A549 (cell line): ENCODE data around the gene FCAMR. TPM values are rescaled to one million over a fixed set of nuclear protein-coding genes. Genes with fewer than 3 reads are reported as not detected.

Source experiments
- ATAC-seq, 2 experiments: fragments of 200-7000 bp in 1 of 2; fragments of >200 bp in 1 of 2; cut with Nextera tagmentation in 1 of 2; cut with Tn5 transposase in 1 of 2; 3 replicates each; pipeline versions ENCODE4 v1.8.0 to v1.9.1; 2018 to 2020; ENCODE audit warnings: mild to moderate bottlenecking in 1 of 2, moderate library complexity in 1 of 2
- CTCF ChIA-PET: fragments of 300-600 bp; sonication (Branson Sonifier 250); formaldehyde crosslinking; extraction: SDS; loops from one replicate; lab custom pipeline; 2021; ENCODE audit warnings: antibody characterized with exemption, inconsistent platforms; lab: Yijun Ruan, JAX
- POLR2A ChIA-PET: fragments of 350-600 bp; formaldehyde crosslinking; extraction: SDS; loops from one replicate; lab custom pipeline; 2021; ENCODE audit warnings: antibody characterized with exemption, inconsistent platforms; lab: Yijun Ruan, JAX
- DNase-seq, 2 experiments: peaks; one replicate each; pipeline versions ENCODE4 v3.0.0 to v3.0.0-alpha.2; 2011 to 2016; ENCODE audit warnings: low read depth in 1 of 2, low spot score in 1 of 2
- FAIRE-seq: peaks from 2 replicates; lab custom pipeline; 2011; peaks lifted over from hg19 to GRCh38; lab: Jason Lieb, UNC
- H3K27ac ChIP-seq, 2 experiments: fragments of >200 bp; sonication (Bioruptor Twin); formaldehyde crosslinking; 3 replicates each; pipeline ENCODE4 v1.5.1; 2016 to 2017
- H3K4me1 ChIP-seq: fragments of >200 bp; sonication (Bioruptor Twin); formaldehyde crosslinking; 3 replicates; pipeline ENCODE4 v1.6.1; 2016
- H3K4me2 ChIP-seq: fragments of >200 bp; sonication (Bioruptor Twin); formaldehyde crosslinking; 3 replicates; pipeline ENCODE4 v1.6.1; 2016
- H3K4me3 ChIP-seq: fragments of >200 bp; sonication (Bioruptor Twin); formaldehyde crosslinking; 3 replicates; pipeline ENCODE4 v1.5.1; 2016
- H3K9me3 ChIP-seq: fragments of >200 bp; sonication (Bioruptor Twin); formaldehyde crosslinking; 3 replicates; pipeline ENCODE4 v1.6.1; 2016
- BCL3 ChIP-seq: fragments of >200 bp; sonication (Bioruptor Twin); formaldehyde crosslinking; IDR thresholded peaks from 3 replicates; pipeline ENCODE4 v1.6.1; 2016
- CHD4 ChIP-seq: fragments of 200-600 bp; sonication (generic); IDR thresholded peaks from 2 replicates; pipeline ENCODE4 v1.6.1; 2016; ENCODE audit warnings: antibody characterized with exemption, mild to moderate bottlenecking, borderline replicate concordance
- CTCF ChIP-seq: fragments of >200 bp; sonication (Bioruptor Twin); formaldehyde crosslinking; IDR thresholded peaks from 3 replicates; pipeline ENCODE4 v1.5.1; 2016
- EHF ChIP-seq: fragments of 250-450 bp; sonication (Bioruptor Pico); IDR thresholded peaks from 2 replicates; pipeline ENCODE4 v1.5.0; 2020; ENCODE audit warnings: mild to moderate bottlenecking
- ELK1 ChIP-seq: fragments of 150-350 bp; IDR thresholded peaks from 2 replicates; pipeline ENCODE4 v1.6.1; 2014; ENCODE audit warnings: low read depth, mild to moderate bottlenecking, low read length
- ESRRA ChIP-seq: fragments of 150-350 bp; IDR thresholded peaks from 2 replicates; pipeline ENCODE4 v1.6.1; 2014; ENCODE audit warnings: mild to moderate bottlenecking, low read length, borderline replicate concordance
- FOSL2 ChIP-seq, 2 experiments: fragments of 450-650 bp in 1 of 2; fragments of >200 bp in 1 of 2; sonication (Bioruptor Twin) in 1 of 2; formaldehyde crosslinking; IDR thresholded peaks; 2 replicates each; pipeline versions ENCODE4 v1.5.0 to v1.6.1; 2016 to 2020; ENCODE audit warnings: mild to moderate bottlenecking in 1 of 2, moderate library complexity in 1 of 2
- GATA3 ChIP-seq: IDR thresholded peaks from 2 replicates; pipeline ENCODE4 v1.6.1; 2012; ENCODE audit warnings: borderline replicate concordance
- JUN ChIP-seq, 2 experiments: fragments of >200 bp; sonication (Bioruptor Twin); formaldehyde crosslinking; IDR thresholded peaks; 2 replicates in 1 of 2; 3 replicates in 1 of 2; pipeline ENCODE4 v1.6.1; 2016 to 2017
- KDM1A ChIP-seq: fragments of 200-600 bp; sonication (generic); IDR thresholded peaks from 2 replicates; pipeline ENCODE4 v1.6.1; 2016; ENCODE audit warnings: low read depth, mild to moderate bottlenecking
- MAFK ChIP-seq: fragments of 450-650 bp; IDR thresholded peaks from 2 replicates; pipeline ENCODE4 v1.6.1; 2014; ENCODE audit not compliant: partially characterized antibody
- MAX ChIP-seq: IDR thresholded peaks from 2 replicates; pipeline ENCODE4 v1.6.1; 2012
- MAZ ChIP-seq: fragments of 150-350 bp; IDR thresholded peaks from 2 replicates; pipeline ENCODE4 v1.6.1; 2014; ENCODE audit warnings: antibody characterized with exemption, low read depth, low read length, borderline replicate concordance
- MYC ChIP-seq: IDR thresholded peaks from 2 replicates; pipeline ENCODE4 v1.6.1; 2012; ENCODE audit warnings: mild to moderate bottlenecking, inconsistent platforms, low read length, improper control_type of control experiment, borderline replicate concordance
- NPAS2 ChIP-seq: fragments of 250-450 bp; sonication (Bioruptor Pico); IDR thresholded peaks from 2 replicates; pipeline ENCODE4 v1.8.0; 2022; ENCODE audit warnings: mild to moderate bottlenecking, moderate library complexity, borderline replicate concordance
- POLR2A ChIP-seq: IDR thresholded peaks from 2 replicates; pipeline ENCODE4 v1.6.1; 2012; ENCODE audit warnings: mild to moderate bottlenecking, low read length
- POLR2AphosphoS2 ChIP-seq: conservative IDR thresholded peaks from 2 replicates; pipeline ENCODE4 v1.6.1; 2012; ENCODE audit warnings: low read length, improper control_type of control experiment, inconsistent platforms
- RAD21 ChIP-seq, 2 experiments: fragments of >200 bp in 1 of 2; sonication (Bioruptor Twin) in 1 of 2; formaldehyde crosslinking in 1 of 2; IDR thresholded peaks in 1 of 2; conservative IDR thresholded peaks in 1 of 2; 2 replicates in 1 of 2; 3 replicates in 1 of 2; pipeline ENCODE4 v1.6.1; 2012 to 2018; ENCODE audit warnings: inconsistent platforms in 1 of 2
- RCOR1 ChIP-seq: fragments of 150-350 bp; IDR thresholded peaks from 2 replicates; pipeline ENCODE4 v1.6.1; 2014; ENCODE audit warnings: antibody characterized with exemption, low read length, low read depth
- USF2 ChIP-seq: fragments of 450-650 bp; IDR thresholded peaks from 2 replicates; pipeline ENCODE4 v1.6.1; 2014; ENCODE audit warnings: antibody characterized with exemption
- ZSCAN20 ChIP-seq: fragments of 250-450 bp; sonication (Bioruptor Pico); IDR thresholded peaks from 2 replicates; pipeline ENCODE4 v1.8.0; 2022; ENCODE audit warnings: mild to moderate bottlenecking, moderate library complexity
- WGBS: methylation state at CpG from one replicate; pipeline ENCODE4 v1.1.6; 2017; ENCODE audit errors: missing lambda C conversion rate; 5-methylcytosine and 5-hydroxymethylcytosine counted together
- polyA minus RNA-seq: library from RNA; depleted of rRNA, polyadenylated mRNA; stranded (reverse); fragments of >200 nt; gene quantifications from 2 replicates; pipeline ENCODE4 v1.2.3, GENCODE V29; 2011; rRNA and poly(A)+ RNA removed
- polyA plus RNA-seq, 4 experiments: library from polyadenylated mRNA; depleted of rRNA in 3 of 4; stranded (reverse); fragments of >200 nt; fragmentation: RNase III in 1 of 4; extraction: RNeasy Plus Mini Kit Qiagen cat#74134 plus additional on column Dnase treatment in 1 of 4; gene quantifications; 2 replicates in 3 of 4; 3 replicates in 1 of 4; pipeline ENCODE4 v1.2.3, GENCODE V29; 2011 to 2017

Gene FCAMR
- polyA plus RNA-seq (2011; rRNA removed) = not detected in 2 replicates
- polyA plus RNA-seq (2012; cell fraction: cytosol; rRNA removed) = not detected in 2 replicates
- polyA plus RNA-seq (2012; cell fraction: nucleus; rRNA removed) = 0.04 TPM in 1 of 2 replicates, not detected in the other
- polyA plus RNA-seq (2017; fragmentation: RNase III; extraction: RNeasy Plus Mini Kit Qiagen cat#74134 plus additional on column Dnase treatment) = not detected in 3 replicates
- not detected in 2 replicates for polyA minus RNA-seq

- TF ChIP-seq RCOR1 = no peak
- TF ChIP-seq BCL3 = no peak
- no peak for TF ChIP-seq POLR2A
- no peak for TF ChIP-seq KDM1A
- TF ChIP-seq USF2 = no peak
- no peak for TF ChIP-seq MAFK
- TF ChIP-seq NPAS2 (CRISPR knock-in tag) = no peak
- TF ChIP-seq GATA3 = no peak
- Histone ChIP-seq H3K4me3 (no peak within 1 kb of the TSS), H3K4me1 (no peaks in the 10 kb centered on the region), H3K9me3 (no peaks in the 10 kb centered on the region), H3K27ac (no peak within 1 kb of the TSS), H3K4me2 (no peak within 1 kb of the TSS)
- CTCF ChIA-PET = interaction anchor here (0.8 to 8.9 kb wide), 5 partner anchors 11 to 480 kb away, joined by 3 to 90 read pairs (median 8); no protein-coding TSS in a partner anchor
- ATAC-seq (no peak), DNase-seq (no peak), FAIRE-seq (no peak)
- WGBS = 49% methylated on average over 2 of the region's 2 CpGs
- POLR2A ChIA-PET = no interaction called here
Measured at GRCh38 chr1:206970446-206970845, at the start of gene FCAMR. Gene FCAMR (minus strand): TSS chr1:206970460. CDS start chr1:206970125, 335 bp downstream.

GRCh38 chr1:207019661-207020060 is 49.4 kb upstream of the FCAMR start:
- ATAC-seq (no peak), DNase-seq (no peak), FAIRE-seq (no peak)
- no peak for TF ChIP-seq JUN (IDR thresholded peaks at IDR 0.05)
- no peak for TF ChIP-seq MAX
- no peak for TF ChIP-seq ELK1
- no peak for TF ChIP-seq MAZ
- TF ChIP-seq POLR2AphosphoS2 = no peak
- TF ChIP-seq NPAS2 (CRISPR knock-in tag) = no peak
- TF ChIP-seq ESRRA = no peak
- no peak for TF ChIP-seq RAD21 (conservative IDR thresholded peaks at IDR 0.05 in 1 of 2, IDR thresholded peaks at IDR 0.05 in 1 of 2)
- TF ChIP-seq ZSCAN20 (CRISPR knock-in tag) = no peak
- TF ChIP-seq CHD4 = no peak
- TF ChIP-seq MYC = no peak
- no peak for TF ChIP-seq EHF
- TF ChIP-seq CTCF = no peak
- no peak for TF ChIP-seq FOSL2 (IDR thresholded peaks at IDR 0.05)
- no peak for TF ChIP-seq FOSL2 (CRISPR knock-in tag; IDR thresholded peaks at IDR 0.05)
- no peak for TF ChIP-seq MAFK
- peak overlapping the region; percentile 86 to 89 for H3K27ac ChIP-seq
- peaks cover 60% of the 10 kb centered on the region for H3K4me1 ChIP-seq
- no peaks in the 10 kb centered on the region for H3K9me3 ChIP-seq
- ChIA-PET POLR2A (no interaction called here), CTCF (interaction anchor here (1.2 to 4.1 kb wide), 7 partner anchors 10 to 411 kb away, joined by 3 to 17 read pairs (median 4); partner anchors contain the start of gene C1orf116)
- peak overlapping the region; percentile 62 for H3K4me2 ChIP-seq
- 71% methylated on average over 2 of the region's 2 CpGs for WGBS
- no peak overlapping the region for H3K4me3 ChIP-seq
